Airway epithelial cell (primary cell): ENCODE data around the gene SLC32A1. TPM values are rescaled to one million over a fixed set of nuclear protein-coding genes. Genes with fewer than 3 reads are reported as not detected.

Experiments used
- total RNA-seq: library from RNA; depleted of rRNA; stranded (reverse); fragments of >200 nt; gene quantifications from 2 replicates; pipeline ENCODE4 v1.2.3, GENCODE V29; 2015

The SLC32A1 gene, protein sequence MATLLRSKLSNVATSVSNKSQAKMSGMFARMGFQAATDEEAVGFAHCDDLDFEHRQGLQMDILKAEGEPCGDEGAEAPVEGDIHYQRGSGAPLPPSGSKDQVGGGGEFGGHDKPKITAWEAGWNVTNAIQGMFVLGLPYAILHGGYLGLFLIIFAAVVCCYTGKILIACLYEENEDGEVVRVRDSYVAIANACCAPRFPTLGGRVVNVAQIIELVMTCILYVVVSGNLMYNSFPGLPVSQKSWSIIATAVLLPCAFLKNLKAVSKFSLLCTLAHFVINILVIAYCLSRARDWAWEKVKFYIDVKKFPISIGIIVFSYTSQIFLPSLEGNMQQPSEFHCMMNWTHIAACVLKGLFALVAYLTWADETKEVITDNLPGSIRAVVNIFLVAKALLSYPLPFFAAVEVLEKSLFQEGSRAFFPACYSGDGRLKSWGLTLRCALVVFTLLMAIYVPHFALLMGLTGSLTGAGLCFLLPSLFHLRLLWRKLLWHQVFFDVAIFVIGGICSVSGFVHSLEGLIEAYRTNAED
- not detected in 2 replicates for total RNA-seq

DNA sequence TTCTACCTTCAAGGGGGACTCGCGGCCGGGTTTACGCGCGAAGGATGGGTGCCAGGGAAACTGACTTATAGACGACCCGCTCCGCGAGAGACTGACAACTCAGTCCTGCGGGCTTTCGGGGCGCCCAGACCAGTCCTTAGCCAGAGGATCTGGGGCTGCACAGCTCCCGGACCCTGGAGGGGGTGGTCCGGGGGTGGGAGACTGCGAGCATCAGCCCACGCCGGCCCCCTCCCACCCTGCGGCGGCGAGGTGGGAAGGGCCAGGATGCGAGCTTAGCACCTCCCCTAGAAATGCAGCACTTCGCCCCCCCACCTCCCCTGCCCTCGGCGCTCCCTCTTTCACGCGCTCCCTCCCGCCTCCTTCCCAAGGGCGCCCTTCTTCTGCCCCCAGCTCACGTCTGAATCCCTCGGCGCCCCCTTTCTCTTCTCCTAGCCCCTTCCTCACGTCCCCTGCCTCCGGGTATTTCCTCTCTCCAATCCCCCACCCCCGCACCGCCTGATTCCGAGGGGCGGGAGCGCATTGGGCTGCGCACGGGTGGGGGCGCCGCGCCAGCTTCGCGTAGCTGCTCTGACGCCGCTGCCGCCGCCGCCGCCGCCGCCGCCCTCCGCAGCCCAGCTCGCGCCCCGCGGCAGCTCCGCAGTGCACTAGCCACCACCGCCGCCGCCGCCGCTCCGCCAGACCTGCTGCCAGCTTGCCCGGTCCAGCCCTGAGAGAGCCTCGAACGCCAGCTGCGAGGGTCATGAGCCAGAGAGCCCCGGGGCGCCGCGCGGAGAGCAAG lies at the start of gene SLC32A1:
Gene SLC32A1, plus strand, starts transcription at position 639 of the 778 bp plus-strand sequence. CDS start 239 bp downstream, outside the sequence.

DNA sequence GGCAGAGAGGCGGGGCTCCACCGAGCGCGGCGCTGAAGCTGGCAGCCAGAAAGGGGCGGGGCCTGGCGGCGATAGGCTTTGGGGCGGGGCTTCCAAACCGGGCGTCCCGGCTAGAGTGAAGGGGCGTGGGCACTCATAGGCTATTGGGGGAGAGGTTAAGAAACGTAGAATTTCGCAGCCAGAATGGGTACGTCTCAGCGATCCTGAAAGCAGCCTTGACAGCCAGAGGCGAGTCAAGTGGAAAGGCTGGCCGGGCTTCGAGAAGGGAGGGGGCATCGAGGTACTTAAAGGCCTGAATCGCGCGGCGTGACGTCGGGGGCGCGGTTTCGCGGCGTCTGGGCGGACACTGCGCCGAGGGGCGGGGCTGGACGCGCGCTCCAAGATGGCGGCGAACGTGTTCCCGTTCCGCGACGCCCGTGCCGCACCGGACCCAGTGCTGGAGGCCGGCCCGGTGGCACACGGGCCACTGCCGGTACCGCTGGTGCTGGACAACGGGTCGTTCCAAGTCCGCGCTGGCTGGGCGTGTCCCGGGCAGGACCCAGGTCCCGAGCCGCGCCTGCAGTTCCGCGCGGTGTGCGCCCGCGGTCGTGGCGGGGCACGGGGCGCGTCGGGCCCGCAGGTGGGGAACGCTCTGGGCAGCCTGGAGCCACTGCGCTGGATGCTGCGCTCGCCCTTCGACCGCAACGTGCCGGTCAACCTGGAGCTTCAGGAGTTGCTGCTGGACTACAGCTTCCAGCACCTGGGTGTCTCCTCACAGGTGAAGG lies 24.0 kb downstream of the SLC32A1 start, which contains the start of gene ACTR5:
Gene ACTR5, plus strand, starts transcription at position 364 of the 764 bp plus-strand sequence. Its CDS starts 19 bp downstream, at position 383.

Other genes starting within 250 kb of the SLC32A1 start
- gene ADIG, start 143.3 kb upstream of the SLC32A1 start, total RNA-seq = not detected in 2 replicates
- gene ARHGAP40, start 122.7 kb upstream of the SLC32A1 start, total RNA-seq = 0.74 and 0.92 TPM in 2 replicates
- 4.7 and 5.9 TPM in 2 replicates for gene ACTR5, start 24.0 kb downstream of the SLC32A1 start, total RNA-seq
- gene PPP1R16B, start 81.2 kb downstream of the SLC32A1 start, total RNA-seq = under 0.01 TPM in 1 of 2 replicates, not detected in the other
- gene FAM83D, start 201.9 kb downstream of the SLC32A1 start, total RNA-seq = 32.0 TPM in 2 replicates
- gene DHX35, start 237.9 kb downstream of the SLC32A1 start, total RNA-seq = 5.0 and 7.2 TPM in 2 replicates